Endothelial cell of umbilical vein (primary cell): ENCODE measurements around the gene ZFAND5. TPM values are rescaled to one million over a fixed set of nuclear protein-coding genes. Genes with fewer than 3 reads are reported as not detected.

ENCODE experiments used
- BruUV-seq: library from RNA; stranded (reverse); fragments of 400-500 nt; replicated peaks from 2 replicates; lab custom pipeline; 2021; lab: Mats Ljungman, UMichigan
- CTCF ChIA-PET: fragments of 300-600, 350-600 bp; sonication (Branson Sonifier 250); formaldehyde crosslinking; loops from one replicate; lab custom pipeline; 2021; ENCODE audit warnings: antibody characterized with exemption, inconsistent platforms; lab: Charles Lee
- POLR2A ChIA-PET: fragments of 300-600, 350-600 bp; sonication (Branson Sonifier 250); formaldehyde crosslinking; loops from one replicate; lab custom pipeline; 2021; ENCODE audit warnings: antibody characterized with exemption, inconsistent platforms; lab: Charles Lee
- DNase-seq: peaks from one replicate; pipeline ENCODE4 v3.0.0-alpha.2; 2011; ENCODE audit warnings: low read depth, low spot score
- FAIRE-seq: peaks from 2 replicates; lab custom pipeline; 2011; peaks lifted over from hg19 to GRCh38; lab: Jason Lieb, UNC
- H2AFZ ChIP-seq: 2 replicates; pipeline ENCODE4 v1.6.0; 2012; ENCODE audit warnings: low read depth, low read length, control low read depth, inconsistent platforms
- H3K27ac ChIP-seq: 2 replicates; pipeline ENCODE4 v1.5.1; 2011; ENCODE audit warnings: low read depth, mild to moderate bottlenecking, control low read depth, low read length, moderate library complexity; ENCODE audit not compliant: insufficient read depth
- H3K27me3 ChIP-seq, 2 experiments: 2 replicates each; pipeline versions ENCODE4 v1.6.0 to v1.6.1; 2011; ENCODE audit warnings: low read length in 2 of 2, mixed read lengths in 1 of 2; ENCODE audit not compliant: control insufficient read depth in 2 of 2, insufficient read depth in 2 of 2
- H3K36me3 ChIP-seq, 2 experiments: 2 replicates in 1 of 2; 3 replicates in 1 of 2; pipeline ENCODE4 v1.5.1; 2011; ENCODE audit warnings: low read length in 2 of 2, mild to moderate bottlenecking in 1 of 2, moderate library complexity in 1 of 2; ENCODE audit not compliant: control insufficient read depth in 2 of 2, insufficient read depth in 2 of 2; ENCODE audit errors: extremely low read depth in 1 of 2
- H3K4me1 ChIP-seq: 3 replicates; pipeline ENCODE4 v1.5.1; 2011; ENCODE audit warnings: mild to moderate bottlenecking, low read length; ENCODE audit not compliant: control insufficient read depth, insufficient read depth; ENCODE audit errors: extremely low read depth
- H3K4me2 ChIP-seq: 2 replicates; pipeline ENCODE4 v1.6.1; 2011; ENCODE audit warnings: low read length, control low read depth, mixed read lengths; ENCODE audit not compliant: insufficient read depth
- H3K4me3 ChIP-seq, 3 experiments: fragments of 200-600 bp in 1 of 3; sonication (generic), shearing (Covaris generic) in 1 of 3; replicated peaks in 1 of 3; 2 replicates each; pipeline ENCODE4 v1.5.1; 2011 to 2016; ENCODE audit warnings: control low read depth in 3 of 3, low read length in 3 of 3, mild to moderate bottlenecking in 2 of 3, inconsistent platforms in 1 of 3, low read depth in 1 of 3, moderate library complexity in 1 of 3; ENCODE audit not compliant: insufficient read depth in 1 of 3
- H3K79me2 ChIP-seq: 2 replicates; pipeline ENCODE4 v1.6.0; 2012; ENCODE audit warnings: low read length, inconsistent platforms; ENCODE audit not compliant: control insufficient read depth, insufficient read depth
- H3K9ac ChIP-seq: replicated peaks from 2 replicates; pipeline ENCODE3; 2011; ENCODE audit warnings: low read length, control low read depth; ENCODE audit not compliant: insufficient read depth; ENCODE audit errors: extremely low read depth
- H3K9me1 ChIP-seq: replicated peaks from 3 replicates; pipeline ENCODE4 v1.6.0; 2011; ENCODE audit warnings: mild to moderate bottlenecking, low read length; ENCODE audit not compliant: control insufficient read depth, insufficient read depth; ENCODE audit errors: extremely low read depth
- H3K9me3 ChIP-seq: replicated peaks from 2 replicates; pipeline ENCODE4 v1.5.1; 2012; ENCODE audit warnings: low read length, inconsistent platforms; ENCODE audit not compliant: control insufficient read depth, insufficient read depth
- H4K20me1 ChIP-seq: replicated peaks from 2 replicates; pipeline ENCODE3; 2011; ENCODE audit warnings: mild to moderate bottlenecking, low read length; ENCODE audit not compliant: control insufficient read depth, insufficient read depth; ENCODE audit errors: extremely low read depth
- EZH2 ChIP-seq: IDR thresholded peaks from 2 replicates; pipeline ENCODE4 v1.6.1; 2012; ENCODE audit warnings: borderline replicate concordance, low read depth, mild to moderate bottlenecking, moderate library complexity, low read length, inconsistent platforms; ENCODE audit not compliant: severe bottlenecking
- FOS ChIP-seq: IDR thresholded peaks from 2 replicates; pipeline ENCODE4 v1.6.1; 2011; ENCODE audit warnings: mild to moderate bottlenecking, low read length, moderate library complexity, borderline replicate concordance; ENCODE audit not compliant: insufficient read depth
- GATA2 ChIP-seq: IDR thresholded peaks from 2 replicates; pipeline ENCODE4 v1.7.0; 2011; ENCODE audit warnings: low read depth, mild to moderate bottlenecking, moderate library complexity, mixed read lengths, low read length; ENCODE audit not compliant: insufficient read length, insufficient read depth
- JUN ChIP-seq: IDR thresholded peaks from 2 replicates; pipeline ENCODE4 v1.6.1; 2011; ENCODE audit warnings: borderline replicate concordance, low read depth; ENCODE audit not compliant: insufficient read length, insufficient read depth
- MYC ChIP-seq: IDR thresholded peaks from one replicate; pipeline ENCODE4 v1.6.1; 2011; ENCODE audit warnings: mild to moderate bottlenecking, low read depth, low read length
- POLR2A ChIP-seq: IDR thresholded peaks from 2 replicates; pipeline ENCODE4 v1.6.1; 2012; ENCODE audit warnings: low read depth, mild to moderate bottlenecking, control low read depth, low read length
- POLR2AphosphoS5 ChIP-seq: IDR thresholded peaks from 2 replicates; pipeline ENCODE4 v1.6.1; 2012; ENCODE audit warnings: low read depth, mild to moderate bottlenecking, control low read depth, low read length, moderate library complexity; ENCODE audit not compliant: insufficient read depth
- dilution Hi-C: fragments of 300-500 bp; cut with MboI; formaldehyde crosslinking; loops from one replicate; pipeline ENCODE4 v1.15.0; 2019; ENCODE audit warnings: low sequenced_read_pairs; ENCODE audit not compliant: extremely low pct_ligation_motif_present
- intact Hi-C: fragments of 100-400 bp; cut with micrococcal nuclease; formaldehyde crosslinking; loops from one replicate; pipeline ENCODE4 v1.10.0; 2022
- polyA plus RNA-seq, 4 experiments: library from polyadenylated mRNA; depleted of rRNA in 3 of 4; stranded (reverse) in 3 of 4; unstranded in 1 of 4; fragments of >200 nt; gene quantifications; 2 replicates each; pipeline versions ENCODE4 v1.2.1 to v1.2.3, GENCODE V29; 2011 to 2012; ENCODE audit warnings: missing spikeins in 1 of 4
- total RNA-seq: library from RNA; stranded (reverse); gene quantifications from 2 replicates; pipeline ENCODE4 v1.2.3, GENCODE V29; 2021
- TF ChIP-seq, protein P1 (sequence below), 2 donors: IDR thresholded peaks; 1 replicate in 1 of 2; 2 replicates in 1 of 2; pipeline ENCODE4 v1.5.1; 2011; ENCODE audit warnings: low read length in 2 of 2, mild to moderate bottlenecking in 2 of 2, moderate library complexity in 2 of 2, control low read depth in 1 of 2, inconsistent platforms in 1 of 2, low read depth in 1 of 2; ENCODE audit not compliant: insufficient read depth in 1 of 2; ENCODE audit errors: extremely low read depth in 1 of 2
- TF ChIP-seq, protein P2 (sequence below): IDR thresholded peaks from 2 replicates; pipeline ENCODE4 v1.6.1; 2011; ENCODE audit not compliant: insufficient read depth, insufficient read length

Gene ZFAND5
- total and polyA plus RNA-seq, 2 donors (not counting 3 experiments of a cell fraction or from before 2014, with no cell fraction given), result 63.7 to 176 TPM

DNA sequence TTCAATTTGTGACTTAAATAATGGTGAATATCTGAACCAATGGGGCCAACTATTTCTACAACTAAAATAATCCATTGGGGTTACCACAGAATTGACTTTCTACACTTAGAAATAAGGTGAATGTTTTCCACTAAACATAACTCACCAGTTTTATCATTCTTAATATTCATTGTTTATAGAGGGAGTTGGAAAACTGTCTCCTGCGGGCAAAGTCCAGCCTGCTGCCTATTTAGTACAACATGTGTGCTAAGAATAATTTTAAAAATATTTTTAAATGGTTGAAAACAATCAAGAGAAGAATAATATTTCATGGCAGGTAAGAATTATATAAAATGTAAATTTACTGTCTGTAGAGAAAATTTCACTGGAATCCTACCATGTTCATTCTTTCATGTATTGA, 45.2 kb upstream of the ZFAND5 start:
- H2AFZ ChIP-seq, result no peak overlapping the region
- H3K4me3 ChIP-seq, result no peak overlapping the region
- CTCF ChIA-PET, result no interaction called here
- H4K20me1 ChIP-seq, result no peaks in the 10 kb centered on the region
- no peaks in the 10 kb centered on the region for H3K9me1 ChIP-seq
- POLR2A ChIA-PET, result no interaction called here
- H3K36me3 ChIP-seq, result no peaks in the 10 kb centered on the region
- H3K4me1 ChIP-seq, result no peaks in the 10 kb centered on the region
- no peak overlapping the region for H3K9ac ChIP-seq
- DNase-seq (no peak), FAIRE-seq (no peak)
- H3K4me2 ChIP-seq, result no peak overlapping the region
- H3K79me2 ChIP-seq, result no peaks in the 10 kb centered on the region
- dilution Hi-C loops, result no loop called here
- H3K9me3 ChIP-seq, result no peaks in the 10 kb centered on the region
- intact Hi-C loops, result no loop called here
- BruUV-seq, result no TSS peak
- H3K27ac ChIP-seq, result no peak overlapping the region
- no peaks in the 10 kb centered on the region for H3K27me3 ChIP-seq
- TF ChIP-seq EZH2, result no peak
- TF ChIP-seq JUN, result no peak
- no peak for TF ChIP-seq POLR2A
- TF ChIP-seq, protein P1, sequence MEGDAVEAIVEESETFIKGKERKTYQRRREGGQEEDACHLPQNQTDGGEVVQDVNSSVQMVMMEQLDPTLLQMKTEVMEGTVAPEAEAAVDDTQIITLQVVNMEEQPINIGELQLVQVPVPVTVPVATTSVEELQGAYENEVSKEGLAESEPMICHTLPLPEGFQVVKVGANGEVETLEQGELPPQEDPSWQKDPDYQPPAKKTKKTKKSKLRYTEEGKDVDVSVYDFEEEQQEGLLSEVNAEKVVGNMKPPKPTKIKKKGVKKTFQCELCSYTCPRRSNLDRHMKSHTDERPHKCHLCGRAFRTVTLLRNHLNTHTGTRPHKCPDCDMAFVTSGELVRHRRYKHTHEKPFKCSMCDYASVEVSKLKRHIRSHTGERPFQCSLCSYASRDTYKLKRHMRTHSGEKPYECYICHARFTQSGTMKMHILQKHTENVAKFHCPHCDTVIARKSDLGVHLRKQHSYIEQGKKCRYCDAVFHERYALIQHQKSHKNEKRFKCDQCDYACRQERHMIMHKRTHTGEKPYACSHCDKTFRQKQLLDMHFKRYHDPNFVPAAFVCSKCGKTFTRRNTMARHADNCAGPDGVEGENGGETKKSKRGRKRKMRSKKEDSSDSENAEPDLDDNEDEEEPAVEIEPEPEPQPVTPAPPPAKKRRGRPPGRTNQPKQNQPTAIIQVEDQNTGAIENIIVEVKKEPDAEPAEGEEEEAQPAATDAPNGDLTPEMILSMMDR (IDR thresholded peaks at IDR 0.05; ENCODE audit: extremely low read depth in 1 of 2, insufficient read depth in 1 of 2, low read depth in 1 of 2, low read length in 2 of 2), result no peak
- no peak for TF ChIP-seq FOS

DNA sequence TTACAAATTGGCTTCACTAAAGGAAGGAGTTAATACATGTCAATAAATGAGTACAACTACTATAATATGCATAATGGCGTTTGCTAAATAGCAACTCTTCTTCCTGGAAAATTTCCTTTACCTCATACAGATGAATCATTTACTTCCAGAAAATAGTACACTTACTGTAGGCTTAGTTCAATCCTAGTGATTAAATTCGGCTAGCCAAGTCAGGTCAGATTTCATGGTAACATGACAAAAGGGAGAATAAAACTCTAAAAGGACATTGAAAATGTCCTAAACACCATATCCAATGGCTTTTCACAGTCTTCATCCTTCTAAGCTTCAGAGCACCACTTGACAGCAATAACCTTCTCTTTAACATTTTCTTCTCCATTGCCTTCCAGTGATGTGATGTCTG, 42.1 kb upstream of the ZFAND5 start:
- FAIRE-seq (no peak), DNase-seq (no peak)
- H3K9me3 ChIP-seq, result no peaks in the 10 kb centered on the region
- CTCF ChIA-PET, result interaction anchor here (0.8 to 1.6 kb wide), 4 partner anchors 11 to 126 kb away, joined by 3 to 4 read pairs (median 4); no protein-coding TSS in a partner anchor
- TF ChIP-seq FOS, result no peak
- no peak for TF ChIP-seq POLR2A
- TF ChIP-seq, protein P1 (IDR thresholded peaks at IDR 0.05; ENCODE audit: extremely low read depth in 1 of 2, insufficient read depth in 1 of 2, low read depth in 1 of 2, low read length in 2 of 2), result no peak
- TF ChIP-seq JUN, result no peak
- no peak for TF ChIP-seq EZH2
- TF ChIP-seq, protein P2, sequence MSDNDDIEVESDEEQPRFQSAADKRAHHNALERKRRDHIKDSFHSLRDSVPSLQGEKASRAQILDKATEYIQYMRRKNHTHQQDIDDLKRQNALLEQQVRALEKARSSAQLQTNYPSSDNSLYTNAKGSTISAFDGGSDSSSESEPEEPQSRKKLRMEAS, result no peak
- no peak for TF ChIP-seq POLR2AphosphoS5
- TF ChIP-seq MYC, result no peak
- no peak for TF ChIP-seq GATA2
- H3K4me3 ChIP-seq, result no peak overlapping the region
- no peak overlapping the region for H3K4me2 ChIP-seq
- POLR2A ChIA-PET, result no interaction called here
- no peaks in the 10 kb centered on the region for H3K79me2 ChIP-seq
- no TSS peak for BruUV-seq
- no peak overlapping the region for H3K27ac ChIP-seq
- no peaks in the 10 kb centered on the region for H3K36me3 ChIP-seq
- dilution Hi-C loops, result no loop called here
- H3K27me3 ChIP-seq, result no peaks in the 10 kb centered on the region
- no peak overlapping the region for H3K9ac ChIP-seq
- no peaks in the 10 kb centered on the region for H3K4me1 ChIP-seq
- H2AFZ ChIP-seq, result no peak overlapping the region
- intact Hi-C loops, result no loop called here
- no peaks in the 10 kb centered on the region for H4K20me1 ChIP-seq
- no peaks in the 10 kb centered on the region for H3K9me1 ChIP-seq
